GM21526 (cell line): ENCODE measurements around the gene MYD88.
"Not testable (repeated sequence)": the region's sequence is repeated elsewhere in the genome, so short reads cannot be mapped to it uniquely, and the experiment has no call there.

Experiments used
- ATAC-seq: cut with Tn5 transposase; IDR thresholded peaks from one replicate; pipeline ENCODE4 v1.9.1; 2021; ENCODE audit warnings: moderate library complexity; ENCODE audit not compliant: unreplicated experiment, low FRiP score

MYD88 gene

DNA sequence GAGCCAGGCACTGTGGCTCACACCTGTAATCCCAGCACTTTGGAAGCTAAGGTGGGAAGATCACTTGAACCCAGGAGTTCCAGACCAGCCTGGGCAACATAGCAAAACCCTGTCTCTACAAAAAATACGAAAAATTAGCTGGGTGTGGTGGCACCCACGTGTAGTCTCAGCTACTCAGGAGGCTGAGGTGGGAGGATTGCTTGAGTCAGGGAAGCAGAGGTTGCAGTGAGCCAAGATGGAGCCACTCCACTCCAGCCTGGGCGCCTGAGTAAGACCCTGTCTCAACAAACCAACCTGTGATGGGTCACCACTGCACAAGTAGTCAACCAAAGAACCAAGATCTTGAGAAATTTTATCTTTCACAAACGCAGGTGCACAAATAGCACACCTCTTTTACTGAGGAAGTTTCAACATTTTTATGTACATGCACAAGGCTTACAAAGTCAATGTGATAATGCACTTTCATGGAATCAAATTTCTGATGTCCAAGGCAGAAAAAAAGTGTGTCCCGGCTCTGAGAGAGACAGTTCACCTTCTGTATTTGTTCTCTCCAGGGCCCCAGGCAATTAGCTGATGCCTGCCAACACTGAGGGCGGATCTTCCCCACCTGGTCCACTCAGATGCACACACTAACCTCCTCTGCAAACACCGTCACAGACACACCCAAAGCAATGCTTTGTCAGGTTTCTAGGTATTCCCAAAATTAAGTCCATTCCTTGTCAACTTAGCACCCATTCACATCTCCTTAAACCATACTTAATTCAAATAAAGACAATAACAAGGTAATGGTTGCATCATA is 13.9 kb upstream of the MYD88 start:
- no peak for ATAC-seq

- ATAC-seq = no peak
These were observed 12.9 kb upstream of the MYD88 start for GRCh38 chr3:38125305-38126120.

GRCh38 chr3:38126121-38126892 is 12.2 kb upstream of the MYD88 start:
- no peak for ATAC-seq

DNA sequence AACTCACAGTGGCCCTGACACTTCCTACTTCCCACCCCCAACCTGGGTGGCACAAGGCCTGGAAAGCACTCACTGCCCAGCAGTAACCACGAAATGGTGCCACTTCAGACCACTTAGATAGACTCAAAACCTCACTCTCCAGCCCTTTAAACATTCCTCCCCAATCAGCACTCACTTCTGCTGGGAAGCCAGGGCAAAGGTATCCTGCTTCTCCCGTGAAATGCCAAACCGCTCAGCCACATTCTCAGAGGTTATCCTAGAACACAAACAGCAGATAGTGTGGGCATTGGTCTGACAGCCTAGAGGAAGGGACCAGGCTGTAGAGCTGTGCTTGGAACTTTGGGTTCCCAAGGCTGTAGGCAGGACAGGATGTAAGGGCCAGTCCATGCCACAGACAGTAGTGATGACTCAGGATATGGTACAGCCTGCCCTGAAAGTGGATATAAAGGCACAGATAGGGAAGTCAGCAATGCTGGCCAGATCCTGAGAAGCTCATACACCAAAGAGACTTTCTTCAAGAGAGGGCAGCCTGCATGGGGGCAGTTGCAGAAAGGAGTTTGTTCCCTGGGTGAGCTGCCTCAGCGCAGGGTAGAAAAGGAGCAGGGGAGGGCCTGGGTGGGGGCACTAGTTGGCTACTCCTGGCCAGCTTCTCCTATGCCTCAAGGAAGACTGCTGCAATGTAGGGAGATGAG is 10.7 kb upstream of the MYD88 start:
- ATAC-seq = no peak

DNA sequence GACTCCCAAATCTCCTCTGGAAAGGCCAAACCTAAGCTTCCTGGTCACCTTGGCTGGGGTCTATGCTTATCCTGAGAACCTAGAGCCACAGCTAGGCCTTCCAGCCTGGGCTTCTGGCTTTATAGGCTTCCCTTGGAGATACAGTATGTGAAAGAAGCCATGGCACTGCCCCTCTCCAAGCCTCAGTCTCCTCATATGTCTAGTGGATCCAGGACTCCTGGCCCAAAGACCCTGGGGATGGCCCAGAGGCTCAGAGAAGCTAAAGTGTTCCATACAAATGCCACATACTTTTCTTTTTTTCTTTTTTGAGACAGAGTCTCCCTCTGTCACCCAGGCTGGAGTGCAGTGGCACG is 10.2 kb upstream of the MYD88 start:
- no peak for ATAC-seq

DNA sequence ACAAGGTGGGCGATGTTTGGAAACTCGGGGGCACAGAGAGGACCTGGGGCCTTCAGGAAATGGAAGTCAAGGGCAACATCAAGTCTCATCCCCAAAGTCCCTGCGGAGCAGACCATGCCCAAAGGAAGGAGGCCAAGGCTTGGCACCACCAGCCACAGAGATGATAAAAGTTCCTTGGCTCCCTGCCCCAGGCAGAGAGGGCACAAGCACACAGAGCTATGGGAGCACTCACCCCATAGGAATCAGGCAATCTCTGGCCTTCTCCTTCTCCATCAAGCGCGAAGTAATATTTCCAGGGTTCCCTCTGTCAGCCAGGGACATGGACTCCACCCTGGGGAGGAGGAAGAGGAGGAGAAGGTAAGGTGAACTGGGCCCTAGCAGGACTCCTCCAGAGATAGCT is 9.4 kb upstream of the MYD88 start:
- ATAC-seq = no peak

GRCh38 chr3:38130631-38131065 is 7.8 kb upstream of the MYD88 start:
- ATAC-seq = no peak

GRCh38 chr3:38131621-38132369 is 6.7 kb upstream of the MYD88 start:
- no peak for ATAC-seq

- ATAC-seq = no peak
These were observed 5.3 kb upstream of the MYD88 start for GRCh38 chr3:38133209-38133556.

- ATAC-seq = no peak
These were observed 4.7 kb upstream of the MYD88 start for GRCh38 chr3:38133557-38134405.

DNA sequence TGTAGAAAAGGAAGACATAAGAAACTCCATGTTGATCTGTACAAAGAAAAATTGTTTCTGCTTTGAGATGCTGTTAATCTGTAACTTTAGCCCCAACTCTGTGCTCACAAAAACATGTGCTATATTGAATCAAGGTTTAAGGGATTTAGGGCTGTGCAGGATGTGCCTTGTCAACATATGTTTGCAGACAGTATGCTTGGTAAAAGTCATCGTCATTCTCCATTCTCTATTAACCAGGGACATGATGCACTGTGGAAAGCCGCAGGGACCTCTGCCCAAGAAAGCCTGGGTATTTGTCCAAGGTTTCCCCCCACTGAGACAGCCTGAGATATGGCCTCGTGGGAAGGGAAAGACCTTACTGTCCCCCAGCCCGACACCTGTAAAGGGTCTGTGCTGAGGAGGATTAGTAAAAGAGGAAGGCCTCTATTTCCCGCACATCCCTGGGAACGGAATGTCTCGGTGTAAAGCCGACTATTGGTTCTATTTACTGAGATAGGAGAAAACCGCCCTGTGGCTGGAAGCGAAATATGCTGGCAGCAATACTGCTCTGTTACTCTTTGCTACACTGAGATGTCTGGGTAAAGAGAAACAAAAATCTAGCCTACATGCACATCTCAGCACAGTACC is 3.8 kb upstream of the MYD88 start:
- ATAC-seq = not testable (repeated sequence)

DNA sequence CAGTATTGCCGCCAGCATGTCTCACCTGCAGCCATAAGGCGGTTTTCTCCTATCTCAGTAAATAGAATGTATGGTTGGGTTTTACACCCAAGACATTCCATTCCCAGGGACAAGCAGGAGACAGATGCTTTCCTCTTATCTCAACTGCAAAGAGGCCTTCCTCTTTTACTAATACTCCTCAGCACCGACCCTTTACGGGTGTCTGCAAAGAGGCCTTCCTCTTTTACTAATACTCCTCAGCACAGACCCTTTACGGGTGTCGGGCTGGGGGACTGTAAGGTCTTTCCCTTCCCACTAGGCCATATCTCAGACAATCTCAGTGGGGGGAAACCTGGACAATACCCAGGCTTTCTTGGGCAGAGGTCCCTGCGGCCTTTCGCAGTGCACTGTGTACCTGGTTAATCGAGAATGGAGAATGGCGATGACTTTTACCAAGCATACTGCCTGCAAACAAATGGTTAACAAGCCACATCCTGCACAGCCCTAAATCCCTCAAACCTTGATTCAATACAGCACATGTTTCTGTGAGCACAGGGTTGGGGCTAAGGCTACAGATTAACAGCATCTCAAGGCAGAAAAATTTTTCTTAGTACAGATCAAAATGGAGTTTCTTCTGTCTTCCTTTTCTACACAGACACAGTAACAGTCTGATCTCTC is 2.7 kb upstream of the MYD88 start:
- not testable (repeated sequence) for ATAC-seq

DNA sequence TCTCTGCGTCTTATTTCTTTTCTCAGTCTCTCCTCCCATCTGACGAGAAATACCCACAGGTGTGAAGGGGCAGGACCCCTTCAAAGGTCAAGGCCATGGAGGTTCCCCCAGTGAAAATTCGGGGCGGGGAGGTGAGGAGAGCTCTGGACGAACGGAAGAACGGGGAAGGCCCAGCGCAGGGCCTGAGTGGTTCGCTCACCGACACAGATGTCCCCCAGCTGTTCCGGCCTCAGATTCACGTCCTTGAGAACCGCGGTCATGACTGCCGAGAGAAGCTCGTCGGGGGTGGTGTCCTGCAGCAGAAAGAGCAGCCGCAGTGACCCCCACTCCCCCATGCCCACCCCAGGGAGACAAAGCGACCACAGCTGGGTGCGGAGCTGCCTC is 2.1 kb upstream of the MYD88 start:
- no peak for ATAC-seq

DNA sequence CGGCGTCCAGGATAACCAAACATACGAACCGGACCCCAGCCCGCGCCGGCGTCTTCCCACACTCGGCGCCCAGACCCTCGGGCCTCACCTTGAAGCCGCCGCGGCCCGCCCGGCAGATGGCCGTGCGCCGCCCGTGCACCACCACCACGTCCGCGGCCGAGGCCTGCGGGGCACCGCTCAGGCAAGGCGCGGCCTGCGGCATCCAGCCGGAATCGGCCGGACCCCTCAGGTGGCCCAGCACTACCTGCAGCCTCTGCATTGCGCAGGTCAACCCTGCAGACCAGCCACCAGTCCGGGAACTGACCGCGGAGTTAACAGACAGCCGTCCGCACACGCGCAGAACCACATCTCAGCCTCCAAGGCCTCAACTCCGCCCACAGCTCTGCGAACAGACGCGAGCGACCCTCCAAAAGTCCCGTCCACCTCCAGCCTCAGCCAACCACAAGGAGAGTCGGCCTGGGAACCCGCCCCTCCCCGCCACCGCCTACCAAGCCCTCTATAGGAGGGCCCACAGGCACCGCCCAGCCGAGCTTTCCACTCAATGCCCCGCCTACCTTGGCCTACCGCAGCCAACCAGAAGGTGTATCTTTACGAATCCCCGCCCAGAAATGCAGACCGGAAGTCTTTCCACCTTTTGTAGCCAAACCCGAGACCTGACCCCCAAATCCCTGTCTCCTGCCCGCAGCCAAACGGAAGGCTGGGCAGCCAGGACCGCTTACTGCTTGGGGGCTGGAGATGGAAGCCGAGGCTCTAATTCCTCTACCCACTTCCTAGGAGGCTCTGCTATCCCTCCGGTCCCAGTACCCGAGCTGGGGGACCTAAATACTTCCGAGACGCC is 1.5 kb upstream of the MYD88 start, which contains the start of gene ACAA1:
Gene ACAA1 (minus strand): TSS at position 351 of the 838 bp plus-strand sequence. CDS start 92 bp downstream, at position 259.
- ATAC-seq = peak; percentile 87

GRCh38 chr3:38137615-38138348 is 679 bp upstream of the MYD88 start:
- ATAC-seq = no peak

DNA sequence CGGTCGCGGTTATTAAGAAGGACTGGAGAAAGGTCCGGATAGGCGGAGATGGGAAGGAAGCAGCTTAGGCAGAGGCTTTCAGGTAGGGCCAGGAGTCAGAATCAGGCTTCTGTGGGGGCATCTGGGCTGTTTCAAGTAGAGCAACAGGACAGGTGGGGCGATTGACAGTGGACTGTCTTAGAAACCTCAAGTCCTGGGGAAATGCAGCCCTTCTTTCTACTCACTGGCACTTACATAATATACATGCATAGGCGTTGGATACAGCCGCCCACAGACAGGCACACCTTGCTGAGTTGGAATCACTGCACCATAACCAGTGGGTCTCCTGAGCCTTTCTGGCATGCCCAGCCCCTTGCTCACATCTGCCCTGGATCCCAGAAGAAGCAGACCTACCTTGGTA is 730 bp downstream of the MYD88 start:
- no peak for ATAC-seq
